GM13976 (cell line): ENCODE results near the gene SLCO2A1.

Experiments used
- DNase-seq: peaks from one replicate; pipeline ENCODE4 v3.0.0; 2012; ENCODE audit warnings: low spot score
- in situ Hi-C: fragments of 300-500 bp; cut with MboI; formaldehyde crosslinking; loops from one replicate; pipeline ENCODE4 v1.12.0; 2022; ENCODE audit warnings: low sequenced_read_pairs, mixed read lengths, inconsistent platforms; ENCODE audit not compliant: unreplicated experiment
- TF ChIP-seq, protein P1 (sequence below): IDR thresholded peaks from 2 replicates; pipeline ENCODE4 v1.5.1; 2012; ENCODE audit warnings: borderline replicate concordance, mild to moderate bottlenecking; ENCODE audit not compliant: insufficient read depth; ENCODE audit errors: extremely low read depth, missing control alignments, control extremely low read depth

The SLCO2A1 gene

GRCh38 chr3:133949438-133949837 is 80.3 kb downstream of the SLCO2A1 start:
- DNase-seq, result no peak
- TF ChIP-seq, protein P1, sequence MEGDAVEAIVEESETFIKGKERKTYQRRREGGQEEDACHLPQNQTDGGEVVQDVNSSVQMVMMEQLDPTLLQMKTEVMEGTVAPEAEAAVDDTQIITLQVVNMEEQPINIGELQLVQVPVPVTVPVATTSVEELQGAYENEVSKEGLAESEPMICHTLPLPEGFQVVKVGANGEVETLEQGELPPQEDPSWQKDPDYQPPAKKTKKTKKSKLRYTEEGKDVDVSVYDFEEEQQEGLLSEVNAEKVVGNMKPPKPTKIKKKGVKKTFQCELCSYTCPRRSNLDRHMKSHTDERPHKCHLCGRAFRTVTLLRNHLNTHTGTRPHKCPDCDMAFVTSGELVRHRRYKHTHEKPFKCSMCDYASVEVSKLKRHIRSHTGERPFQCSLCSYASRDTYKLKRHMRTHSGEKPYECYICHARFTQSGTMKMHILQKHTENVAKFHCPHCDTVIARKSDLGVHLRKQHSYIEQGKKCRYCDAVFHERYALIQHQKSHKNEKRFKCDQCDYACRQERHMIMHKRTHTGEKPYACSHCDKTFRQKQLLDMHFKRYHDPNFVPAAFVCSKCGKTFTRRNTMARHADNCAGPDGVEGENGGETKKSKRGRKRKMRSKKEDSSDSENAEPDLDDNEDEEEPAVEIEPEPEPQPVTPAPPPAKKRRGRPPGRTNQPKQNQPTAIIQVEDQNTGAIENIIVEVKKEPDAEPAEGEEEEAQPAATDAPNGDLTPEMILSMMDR, result no peak
- in situ Hi-C loops, result no loop called here

DNA sequence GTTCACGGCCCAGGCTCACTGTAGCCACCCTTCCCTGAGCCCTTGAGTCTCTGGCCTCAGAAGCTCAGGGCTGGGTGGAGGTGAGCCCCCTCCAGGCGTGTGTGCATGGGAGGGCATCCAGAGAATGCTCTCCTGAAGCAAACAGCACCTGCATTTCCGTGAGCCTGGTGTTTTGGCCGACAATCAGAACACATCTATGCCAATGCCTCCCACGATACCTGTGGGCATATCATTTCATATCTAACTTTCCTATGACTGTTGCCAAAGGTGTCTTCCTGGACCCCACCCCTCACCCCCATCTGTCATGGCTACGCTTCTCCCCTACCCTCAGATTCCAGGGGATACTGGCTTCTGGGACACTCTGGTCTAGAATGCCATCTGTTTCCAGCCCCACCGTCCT is 80.7 kb downstream of the SLCO2A1 start:
- in situ Hi-C loops, result no loop called here
- TF ChIP-seq, protein P1, result no peak
- DNase-seq, result no peak

GRCh38 chr3:133948131-133948810 is 81.5 kb downstream of the SLCO2A1 start:
- in situ Hi-C loops, result no loop called here
- DNase-seq, result no peak
- TF ChIP-seq, protein P1, result no peak

DNA sequence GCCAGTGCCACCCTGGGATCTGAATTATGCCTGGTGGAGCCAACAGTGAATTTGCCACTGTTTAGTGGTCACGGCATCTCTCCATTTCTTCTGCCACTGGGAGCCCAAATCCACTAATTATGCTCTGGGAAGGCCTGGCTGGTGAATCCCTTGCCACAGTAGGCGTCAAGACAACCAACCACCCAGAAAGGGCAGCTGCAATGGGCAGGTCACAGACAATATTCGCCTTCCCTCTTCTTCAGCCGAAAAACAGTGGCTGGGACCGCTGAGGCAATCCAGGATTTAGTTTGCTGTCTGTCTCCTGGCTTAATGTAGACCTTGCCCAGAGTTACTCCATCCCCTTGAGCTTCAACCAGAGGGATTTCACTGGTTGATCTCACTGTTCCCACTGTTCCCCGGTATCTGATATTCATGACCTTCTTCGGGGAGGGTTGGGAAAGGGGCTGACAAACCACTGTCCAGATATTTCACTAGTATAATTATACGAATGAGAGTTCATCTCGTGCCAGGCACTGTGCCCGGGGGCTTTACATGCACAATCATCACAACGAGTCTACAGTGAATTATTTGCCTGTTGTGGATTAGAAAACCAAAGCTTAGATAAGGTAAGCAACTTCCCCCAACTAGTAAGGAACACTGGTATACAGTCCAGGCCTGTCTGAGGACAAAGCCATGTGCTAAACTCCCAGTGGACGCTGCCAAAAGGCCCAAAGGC is 84.2 kb downstream of the SLCO2A1 start:
- no peak for DNase-seq
- TF ChIP-seq, protein P1, result no peak
- in situ Hi-C loops, result no loop called here

GRCh38 chr3:133944641-133945380 is 84.9 kb downstream of the SLCO2A1 start:
- TF ChIP-seq, protein P1, result no peak
- in situ Hi-C loops, result no loop called here
- no peak for DNase-seq

GRCh38 chr3:133944181-133944580 is 85.5 kb downstream of the SLCO2A1 start:
- in situ Hi-C loops, result no loop called here
- TF ChIP-seq, protein P1, result no peak
- no peak for DNase-seq
